Upper lobe of left lung (tissue), 6 donors: ENCODE data around the gene EFCAB5. TPM values are rescaled to one million over a fixed set of nuclear protein-coding genes. Genes with fewer than 3 reads are reported as not detected.
A peak's percentile ranks its signal among the peaks of the same experiment; 100 is the strongest.
"Not testable (repeated sequence)": the region's sequence is repeated elsewhere in the genome, so short reads cannot be mapped to it uniquely, and the experiment has no call there.

Experiments
- ATAC-seq, 2 donors: fragments of 200-7000 bp; cut with Tn5 transposase; one replicate each; pipeline ENCODE4 v1.9.1; 2022; ENCODE audit warnings: mild to moderate bottlenecking in 2 of 2, moderate library complexity in 2 of 2; ENCODE audit not compliant: low FRiP score in 2 of 2
- DNase-seq, 2 donors: peaks; one replicate each; pipeline ENCODE4 v3.0.0-alpha.2; 2019 to 2020
- H3K27ac ChIP-seq, 4 donors: fragments of 200-600 bp; sonication (generic); one replicate each; pipeline ENCODE4 v1.5.1; 2016 to 2019
- H3K27me3 ChIP-seq, 4 donors: fragments of 200-600 bp; sonication (generic); one replicate each; pipeline ENCODE4 v1.5.1; 2017 to 2019
- H3K36me3 ChIP-seq, 4 donors: fragments of 200-600 bp; sonication (generic); one replicate each; pipeline ENCODE4 v1.5.1; 2016 to 2019
- H3K4me1 ChIP-seq, 4 donors: fragments of 200-600 bp; sonication (generic); one replicate each; pipeline ENCODE4 v1.5.1; 2018 to 2019
- H3K4me3 ChIP-seq, 4 donors: fragments of 200-600 bp; sonication (generic); one replicate each; pipeline ENCODE4 v1.5.1; 2017 to 2019; ENCODE audit warnings: mild to moderate bottlenecking in 2 of 4, moderate library complexity in 1 of 4
- H3K9me3 ChIP-seq, 4 donors: fragments of 200-600 bp; sonication (generic); one replicate each; pipeline ENCODE4 v1.5.1; 2018 to 2019
- EP300 ChIP-seq, 4 donors: sonication (generic); formaldehyde crosslinking; IDR thresholded peaks; one replicate each; pipeline ENCODE4 v1.5.1; 2017; ENCODE audit warnings: antibody characterized with exemption in 4 of 4, control low read depth in 2 of 4
- POLR2A ChIP-seq, 4 donors: fragments of 450-650 bp; IDR thresholded peaks; one replicate each; pipeline ENCODE4 v1.5.1; 2016 to 2017; ENCODE audit warnings: antibody characterized with exemption in 4 of 4, mild to moderate bottlenecking in 2 of 4
- POLR2AphosphoS5 ChIP-seq, 2 donors: sonication (generic); formaldehyde crosslinking; IDR thresholded peaks; one replicate each; pipeline ENCODE4 v1.5.1; 2017; ENCODE audit warnings: antibody characterized with exemption in 2 of 2
- WGBS, 2 donors: methylation state at CpG; one replicate each; pipeline ENCODE4 v1.1.5; 2017 to 2018; 5-methylcytosine and 5-hydroxymethylcytosine counted together
- total RNA-seq, 6 donors: library from RNA; depleted of rRNA in 4 of 6; stranded (reverse); fragments of >200 nt in 4 of 6; gene quantifications; one replicate each; pipeline versions ENCODE4 v1.1.0 to v1.2.1, GENCODE V29; 2016 to 2021
- TF ChIP-seq, protein P1 (sequence below), 6 experiments: fragments of 450-650 bp in 4 of 6; fragments of 200-600 bp in 2 of 6; sonication (generic) in 2 of 6; IDR thresholded peaks; one replicate each; pipeline ENCODE4 v1.5.1; 2016 to 2019; ENCODE audit warnings: antibody characterized with exemption in 6 of 6
- donor health status: DM: no; HTN: no; CAD: no; lungs with moderate emphysema.
- donor health status: DM: no; HTN: yes; CAD: no; lungs with severe emphysema.

EFCAB5 gene
- total RNA-seq, 6 donors from 2014 or later = 0.22 to 7.3 (median 1.0) TPM

DNA sequence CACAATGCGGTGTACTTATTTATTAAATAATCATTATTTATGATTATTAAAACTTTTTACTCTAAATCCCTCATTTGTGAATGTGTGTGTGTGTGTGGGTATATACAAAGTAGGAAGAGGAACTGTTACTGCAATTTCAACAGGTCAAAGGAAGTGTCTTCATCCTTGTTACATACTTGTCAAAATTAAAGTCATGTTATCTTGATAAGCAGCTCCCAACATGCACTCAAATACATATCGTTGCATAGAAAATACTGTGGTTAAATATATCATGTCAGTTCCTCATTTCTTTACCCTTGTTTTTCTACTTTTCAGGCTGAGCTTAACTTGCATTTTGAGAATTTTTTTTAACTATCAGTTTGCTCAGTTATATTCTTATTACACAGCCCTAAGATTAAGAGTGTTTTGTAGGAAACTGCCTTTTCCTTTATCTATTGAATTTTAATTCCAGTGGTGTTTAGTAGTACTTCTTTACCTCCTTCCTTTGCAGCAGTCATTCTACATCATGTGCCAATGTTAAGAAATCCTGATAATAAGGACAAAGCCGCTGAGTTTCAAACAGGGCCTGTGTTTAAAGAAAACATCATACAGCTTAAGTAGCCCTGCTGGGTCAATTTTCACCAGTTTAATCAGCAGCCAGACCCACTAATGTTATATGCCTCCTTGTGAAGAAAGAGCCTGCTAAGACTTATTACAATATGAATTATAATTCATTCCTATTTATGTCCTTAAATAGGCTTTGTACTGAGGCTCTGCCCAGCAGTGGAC, 7.2 kb downstream of the EFCAB5 start:
- DNase-seq = no peak
- ATAC-seq = no peak
- Histone ChIP-seq H3K36me3 (no peaks in the 10 kb centered on the region), H3K4me3 (no peak overlapping the region), H3K27me3 (no peaks in the 10 kb centered on the region), H3K4me1 (no peaks in the 10 kb centered on the region), H3K9me3 (no peaks in the 10 kb centered on the region), H3K27ac (no peak overlapping the region)
- WGBS, 2 donors = 52 to 57% methylated on average over 3 of the region's 3 CpGs
- TF ChIP-seq EP300 (IDR thresholded peaks at IDR 0.05) (no peak), POLR2A (IDR thresholded peaks at IDR 0.05) (no peak), POLR2AphosphoS5 (IDR thresholded peaks at IDR 0.05) (no peak)
- TF ChIP-seq, protein P1, sequence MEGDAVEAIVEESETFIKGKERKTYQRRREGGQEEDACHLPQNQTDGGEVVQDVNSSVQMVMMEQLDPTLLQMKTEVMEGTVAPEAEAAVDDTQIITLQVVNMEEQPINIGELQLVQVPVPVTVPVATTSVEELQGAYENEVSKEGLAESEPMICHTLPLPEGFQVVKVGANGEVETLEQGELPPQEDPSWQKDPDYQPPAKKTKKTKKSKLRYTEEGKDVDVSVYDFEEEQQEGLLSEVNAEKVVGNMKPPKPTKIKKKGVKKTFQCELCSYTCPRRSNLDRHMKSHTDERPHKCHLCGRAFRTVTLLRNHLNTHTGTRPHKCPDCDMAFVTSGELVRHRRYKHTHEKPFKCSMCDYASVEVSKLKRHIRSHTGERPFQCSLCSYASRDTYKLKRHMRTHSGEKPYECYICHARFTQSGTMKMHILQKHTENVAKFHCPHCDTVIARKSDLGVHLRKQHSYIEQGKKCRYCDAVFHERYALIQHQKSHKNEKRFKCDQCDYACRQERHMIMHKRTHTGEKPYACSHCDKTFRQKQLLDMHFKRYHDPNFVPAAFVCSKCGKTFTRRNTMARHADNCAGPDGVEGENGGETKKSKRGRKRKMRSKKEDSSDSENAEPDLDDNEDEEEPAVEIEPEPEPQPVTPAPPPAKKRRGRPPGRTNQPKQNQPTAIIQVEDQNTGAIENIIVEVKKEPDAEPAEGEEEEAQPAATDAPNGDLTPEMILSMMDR (IDR thresholded peaks at IDR 0.05) = no peak

DNA sequence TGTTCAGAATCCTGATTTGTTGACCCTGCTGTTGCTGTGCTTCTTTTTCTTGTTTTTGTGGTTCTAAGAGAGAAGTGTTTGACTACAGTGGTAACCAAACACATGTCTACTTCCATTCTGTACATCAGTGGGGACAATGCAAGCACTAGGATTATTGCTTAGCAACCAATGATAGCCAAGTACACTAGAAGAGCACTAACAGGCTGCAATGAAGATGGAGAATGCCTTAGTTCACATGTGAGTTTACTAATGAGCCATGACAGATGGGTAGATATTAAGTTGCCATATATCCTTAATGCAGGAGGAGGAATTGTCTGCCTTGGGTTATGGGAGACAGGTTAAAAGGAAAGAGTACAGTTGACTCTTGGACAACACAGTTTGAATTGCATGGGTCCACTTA, 8.3 kb downstream of the EFCAB5 start:
- H3K36me3 ChIP-seq = no peaks in the 10 kb centered on the region
- ATAC-seq (no peak), DNase-seq (no peak)
- H3K27me3 ChIP-seq = no peaks in the 10 kb centered on the region
- H3K27ac ChIP-seq = no peak overlapping the region
- H3K4me1 ChIP-seq = no peaks in the 10 kb centered on the region
- no peak overlapping the region for H3K4me3 ChIP-seq
- H3K9me3 ChIP-seq = peaks cover 0 to 8% (median 2%) of the 10 kb centered on the region in 4 donors
- no peak for TF ChIP-seq POLR2A (IDR thresholded peaks at IDR 0.05)
- TF ChIP-seq POLR2AphosphoS5 (IDR thresholded peaks at IDR 0.05) = no peak
- TF ChIP-seq, protein P1 (IDR thresholded peaks at IDR 0.05) = no peak
- no peak for TF ChIP-seq EP300 (IDR thresholded peaks at IDR 0.05)

DNA sequence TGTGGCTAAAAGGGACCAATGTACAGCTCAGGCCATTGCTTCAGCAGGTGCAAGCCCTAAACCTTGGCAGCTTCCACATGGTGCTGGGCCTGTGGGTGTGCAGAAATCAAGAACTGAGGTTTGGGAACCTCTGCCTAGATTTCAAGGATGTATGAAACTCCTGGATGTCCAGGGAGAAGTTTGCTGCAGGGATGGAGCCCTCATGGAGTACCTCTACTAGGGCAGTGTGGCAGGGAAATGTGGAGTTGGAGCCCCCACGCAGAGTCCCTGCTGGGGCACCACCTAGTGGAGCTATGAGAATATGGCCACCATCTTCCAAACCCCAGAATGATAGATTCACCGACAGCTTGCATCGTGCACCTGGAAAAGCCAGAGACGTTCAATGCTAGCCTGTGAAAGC, 13.0 kb downstream of the EFCAB5 start:
- H3K36me3 ChIP-seq = no peaks in the 10 kb centered on the region
- H3K4me3 ChIP-seq = no peak overlapping the region
- H3K27me3 ChIP-seq = no peaks in the 10 kb centered on the region
- no peaks in the 10 kb centered on the region for H3K4me1 ChIP-seq
- 73 to 93% methylated on average over 3 to 4 of the region's 4 CpGs for WGBS, 2 donors
- ATAC-seq (no peak), DNase-seq (no peak)
- no peak overlapping the region for H3K27ac ChIP-seq
- TF ChIP-seq, protein P1 (IDR thresholded peaks at IDR 0.05) = peak in 1 of 6 experiments; percentile 9
- TF ChIP-seq EP300 (IDR thresholded peaks at IDR 0.05) (no peak), POLR2A (IDR thresholded peaks at IDR 0.05) (no peak), POLR2AphosphoS5 (IDR thresholded peaks at IDR 0.05) (no peak)
- H3K9me3 ChIP-seq = peaks cover 0 to 8% (median 2%) of the 10 kb centered on the region in 4 donors

DNA sequence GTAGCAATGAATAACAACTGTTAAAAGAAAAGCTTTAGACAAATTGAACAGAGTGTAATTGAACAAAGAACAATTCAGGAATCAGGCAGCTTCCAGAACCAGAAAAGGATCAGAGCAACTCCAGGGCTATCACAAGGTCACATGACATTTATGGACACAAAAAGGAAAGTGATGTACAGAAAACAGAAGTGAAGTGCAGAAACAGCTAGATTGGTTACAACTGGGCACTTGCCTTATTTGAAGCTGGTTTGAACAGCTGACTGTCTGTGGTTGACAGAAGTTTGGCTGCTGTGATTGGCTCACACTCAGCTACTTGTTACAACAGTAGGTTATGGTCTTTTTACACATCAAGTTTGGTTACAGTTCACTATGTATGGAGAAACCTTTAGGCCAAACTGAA, 14.8 kb downstream of the EFCAB5 start:
- no peak for DNase-seq
- Histone ChIP-seq H3K4me1 (no peaks in the 10 kb centered on the region), H3K4me3 (no peak overlapping the region), H3K27ac (no peak overlapping the region), H3K27me3 (no peaks in the 10 kb centered on the region), H3K36me3 (no peaks in the 10 kb centered on the region), H3K9me3 (peaks cover 0 to 8% (median 2%) of the 10 kb centered on the region in 4 donors)
- TF ChIP-seq, protein P1 (IDR thresholded peaks at IDR 0.05) = no peak
- TF ChIP-seq POLR2AphosphoS5 (IDR thresholded peaks at IDR 0.05) (no peak), EP300 (IDR thresholded peaks at IDR 0.05) (no peak), POLR2A (IDR thresholded peaks at IDR 0.05) (no peak)
- ATAC-seq = peak in 1 of 2 donors; percentile 49

DNA sequence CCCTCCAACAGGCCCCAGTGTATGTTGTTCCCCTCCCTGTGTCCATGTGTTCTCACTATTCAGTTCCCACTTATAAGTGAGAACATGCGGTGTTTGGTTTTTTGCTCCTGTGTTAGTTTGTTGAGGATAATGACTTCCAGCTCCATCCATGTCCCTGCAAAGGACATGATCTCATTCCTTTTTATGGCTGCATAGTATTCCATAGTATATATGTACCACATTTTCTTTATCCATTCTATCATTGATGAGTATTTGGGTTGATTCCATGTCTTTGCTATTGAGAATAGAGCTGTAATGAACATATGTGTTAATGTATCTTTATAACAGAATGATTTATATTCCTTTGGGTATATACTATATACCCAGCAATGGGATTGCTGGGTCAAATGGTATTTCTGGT, 16.1 kb downstream of the EFCAB5 start:
- not testable (repeated sequence) for H3K27ac ChIP-seq, H3K9me3 ChIP-seq, ATAC-seq, H3K27me3 ChIP-seq, H3K4me3 ChIP-seq, H3K36me3 ChIP-seq, DNase-seq, H3K4me1 ChIP-seq
- 96 to 100% methylated on average over 1 of the region's 1 CpG for WGBS, 2 donors
